Measurements from ENCODE around the gene INAFM2. TPM values are rescaled to one million over a fixed set of nuclear protein-coding genes. Genes with fewer than 3 reads are reported as not detected.

The INAFM2 gene
- total RNA-seq, 1 donor from 2014 or later = 14.9 TPM

GRCh38 chr15:40295297-40295696, 28.2 kb upstream of the INAFM2 start:
- DNase-seq (ENCODE audit: low read depth) = no peak
- no peaks in the 10 kb centered on the region for H3K36me3 ChIP-seq (ENCODE audit: control insufficient read depth, insufficient read depth, low read length)
- no peak overlapping the region for H3K4me3 ChIP-seq (ENCODE audit: low read depth, low read length)
- no peak for TF ChIP-seq CTCF (IDR thresholded peaks at IDR 0.05; ENCODE audit: insufficient read depth, low read length, poor library complexity, severe bottlenecking)
- H3K27me3 ChIP-seq (ENCODE audit: control insufficient read depth, insufficient read depth, low read length) = peaks cover 62% of the 10 kb centered on the region

DNA sequence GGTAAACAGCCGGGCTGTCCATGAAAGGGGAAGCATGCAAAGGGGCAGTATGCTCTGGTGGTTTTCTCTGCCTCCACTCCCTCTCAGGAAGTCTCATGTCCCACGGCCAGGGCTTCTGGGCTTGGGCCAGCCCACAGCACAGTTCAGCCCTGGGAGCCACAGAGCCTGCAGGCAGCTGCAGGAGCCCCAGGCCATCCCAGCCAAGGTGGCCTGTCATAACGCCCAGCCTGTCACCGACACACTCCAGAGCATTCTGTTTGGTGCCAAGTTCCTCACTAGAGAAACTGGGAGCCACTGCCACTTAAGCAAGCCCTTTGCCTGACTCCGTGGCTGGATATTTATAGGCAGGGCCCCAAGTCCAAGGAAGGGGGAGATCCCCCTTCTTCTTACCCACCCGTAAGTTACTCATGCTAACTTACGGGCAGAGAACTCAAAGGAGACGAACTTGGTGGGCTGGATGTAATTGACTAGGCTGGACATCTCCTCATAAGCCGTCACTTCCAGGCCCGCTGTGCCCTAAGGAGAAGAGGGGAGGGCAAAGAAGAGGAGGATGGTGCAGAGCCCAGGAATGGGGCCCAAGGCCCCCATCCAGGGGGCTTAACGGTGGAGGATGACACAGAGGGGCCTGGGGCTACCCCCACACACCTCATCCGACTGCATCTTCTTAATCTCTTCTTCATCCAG, 27.5 kb upstream of the INAFM2 start:
- no peak for DNase-seq (ENCODE audit: low read depth)
- Histone ChIP-seq H3K4me3 (ENCODE audit: low read depth, low read length) (no peak overlapping the region), H3K36me3 (ENCODE audit: control insufficient read depth, insufficient read depth, low read length) (no peaks in the 10 kb centered on the region), H3K27me3 (ENCODE audit: control insufficient read depth, insufficient read depth, low read length) (peaks cover 59% of the 10 kb centered on the region)
- TF ChIP-seq CTCF (IDR thresholded peaks at IDR 0.05; ENCODE audit: insufficient read depth, low read length, poor library complexity, severe bottlenecking) = no peak

DNA sequence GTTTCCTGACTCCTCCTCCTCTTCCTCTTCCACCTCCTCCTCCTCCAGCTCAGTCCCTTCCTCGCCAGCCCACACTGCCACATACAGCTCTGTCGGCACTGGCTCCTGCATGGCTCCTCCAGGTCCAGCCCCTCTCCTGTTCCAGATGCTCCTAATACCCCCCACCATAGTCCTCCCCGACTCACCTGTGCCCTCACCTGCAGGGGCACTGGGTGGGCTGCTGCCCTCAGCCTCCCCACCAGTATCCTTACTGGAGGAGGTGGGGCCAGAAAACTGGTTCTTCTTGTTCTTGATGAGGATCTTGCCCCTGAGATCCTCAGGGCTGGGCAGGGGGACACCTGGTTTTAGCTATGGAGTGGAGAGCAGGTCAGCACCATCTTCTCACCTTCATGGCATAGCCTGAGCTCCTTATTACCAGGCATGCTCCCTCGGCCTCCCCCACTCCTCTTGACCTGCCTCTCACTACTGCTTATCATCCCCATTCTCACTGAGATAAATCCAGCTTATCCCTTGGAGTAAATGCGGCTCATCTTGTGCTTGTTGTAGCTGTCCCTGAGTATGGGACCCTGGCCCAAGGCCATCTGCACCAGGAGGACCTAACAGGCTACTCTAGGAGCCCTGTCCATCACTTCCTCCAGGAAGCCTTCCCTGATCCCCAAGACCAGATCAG, 26.8 kb upstream of the INAFM2 start:
- Histone ChIP-seq H3K27me3 (ENCODE audit: control insufficient read depth, insufficient read depth, low read length) (peaks cover 54% of the 10 kb centered on the region), H3K4me3 (ENCODE audit: low read depth, low read length) (no peak overlapping the region), H3K36me3 (ENCODE audit: control insufficient read depth, insufficient read depth, low read length) (no peaks in the 10 kb centered on the region)
- TF ChIP-seq CTCF (IDR thresholded peaks at IDR 0.05; ENCODE audit: insufficient read depth, low read length, poor library complexity, severe bottlenecking) = no peak
- no peak for DNase-seq (ENCODE audit: low read depth)

DNA sequence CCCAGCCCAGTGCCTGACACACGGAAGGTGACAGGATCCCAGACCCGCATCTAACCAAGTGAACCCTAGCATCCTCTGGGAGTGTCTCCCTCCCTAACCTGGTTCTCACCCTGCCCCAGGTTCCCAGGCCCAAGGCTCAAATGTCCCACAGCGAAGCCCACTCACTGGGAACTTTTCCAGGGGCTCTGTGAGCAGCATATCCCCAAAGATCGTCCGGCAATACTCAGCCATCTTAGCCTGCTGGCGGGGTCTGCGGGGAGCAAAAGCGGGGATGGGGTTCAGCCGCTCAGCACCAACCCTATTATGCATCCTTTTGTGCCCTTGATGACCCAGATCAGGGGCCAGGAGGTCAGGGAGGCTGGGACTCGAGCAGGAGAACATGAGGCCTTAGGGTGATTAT, 26.1 kb upstream of the INAFM2 start:
- no peak overlapping the region for H3K4me3 ChIP-seq (ENCODE audit: low read depth, low read length)
- TF ChIP-seq CTCF (IDR thresholded peaks at IDR 0.05; ENCODE audit: insufficient read depth, low read length, poor library complexity, severe bottlenecking) = no peak
- no peak for DNase-seq (ENCODE audit: low read depth)
- H3K36me3 ChIP-seq (ENCODE audit: control insufficient read depth, insufficient read depth, low read length) = no peaks in the 10 kb centered on the region
- H3K27me3 ChIP-seq (ENCODE audit: control insufficient read depth, insufficient read depth, low read length) = peaks cover 52% of the 10 kb centered on the region

DNA sequence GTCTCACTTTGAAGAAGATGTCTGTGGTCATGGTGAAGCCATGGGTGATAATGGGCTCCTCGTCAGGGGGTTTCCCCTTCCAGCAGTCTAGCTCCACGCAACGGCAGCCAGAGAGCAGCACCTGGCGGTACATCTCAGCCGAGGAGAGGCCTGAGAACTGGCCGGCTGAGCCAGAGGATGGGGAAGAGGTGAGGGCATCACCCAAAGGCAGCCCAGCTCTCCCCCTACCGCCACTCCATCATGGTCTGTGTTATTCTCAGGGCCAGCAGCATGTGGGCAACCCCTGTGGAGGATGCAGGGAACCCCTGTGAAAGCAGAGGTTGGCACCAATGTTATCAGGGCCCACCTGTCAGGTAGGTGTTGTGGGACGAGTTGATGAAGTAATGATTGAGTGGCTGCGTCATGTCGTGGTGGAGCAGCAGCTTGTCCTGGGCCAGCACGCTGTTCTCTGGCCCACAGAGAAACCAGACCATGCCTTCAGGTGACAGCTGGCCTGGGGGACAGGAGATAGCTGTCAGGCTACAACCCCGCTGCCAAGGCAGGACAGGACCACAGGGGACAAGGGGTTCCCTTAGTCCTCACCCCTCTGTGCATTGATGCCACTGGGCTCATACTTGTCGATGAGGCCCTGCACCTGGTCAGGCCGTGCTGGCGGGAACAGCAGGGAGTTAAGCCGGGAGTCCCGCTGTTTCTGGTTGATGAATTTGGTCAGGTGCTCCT, 25.1 kb upstream of the INAFM2 start:
- no peaks in the 10 kb centered on the region for H3K36me3 ChIP-seq (ENCODE audit: control insufficient read depth, insufficient read depth, low read length)
- DNase-seq (ENCODE audit: low read depth) = no peak
- no peak overlapping the region for H3K4me3 ChIP-seq (ENCODE audit: low read depth, low read length)
- H3K27me3 ChIP-seq (ENCODE audit: control insufficient read depth, insufficient read depth, low read length) = peaks cover 52% of the 10 kb centered on the region
- TF ChIP-seq CTCF (IDR thresholded peaks at IDR 0.05; ENCODE audit: insufficient read depth, low read length, poor library complexity, severe bottlenecking) = no peak
